ENCODE results near the gene PIK3R1.
A peak's percentile ranks its signal among the peaks of the same experiment; 100 is the strongest.

The PIK3R1 gene

DNA sequence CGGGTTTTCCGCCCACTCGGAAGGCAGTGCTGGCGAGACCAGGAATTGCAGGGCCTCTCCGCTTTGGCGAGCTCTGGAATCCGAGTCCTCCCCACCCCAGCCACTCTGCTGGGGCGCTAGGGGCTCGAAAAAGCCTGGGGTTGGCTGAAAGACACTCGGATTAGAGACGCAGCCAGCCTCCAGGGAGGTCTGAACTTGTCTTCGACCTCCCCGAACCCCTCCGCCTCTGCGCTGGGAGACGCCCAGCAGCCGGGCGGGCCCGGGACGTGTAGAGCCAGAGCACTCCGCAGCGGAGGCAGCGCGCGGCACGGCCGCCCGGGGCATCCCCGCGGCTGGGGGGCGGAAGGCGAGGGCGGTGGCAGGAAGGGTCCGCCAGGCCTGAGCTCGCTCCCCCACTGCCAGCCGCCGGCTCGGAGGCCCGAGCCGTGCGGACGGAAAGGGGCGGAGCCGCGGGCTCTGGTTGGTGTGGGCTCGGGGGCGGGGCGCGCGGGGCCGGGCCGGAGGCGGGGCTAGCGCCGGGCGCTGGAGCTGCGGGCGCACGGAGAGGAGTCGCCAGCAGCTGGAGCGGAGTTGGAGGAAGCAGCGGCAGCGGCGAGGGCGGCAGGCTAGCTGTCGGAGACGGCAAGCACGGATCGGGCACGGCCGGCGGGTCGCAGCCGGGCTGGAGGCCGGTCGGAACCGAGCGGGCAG is at the start of gene PIK3R1:
Gene PIK3R1, plus strand, starts transcription at position 549 of the 690 bp plus-strand sequence. CDS start 10,920 bp downstream, outside the sequence.
- peak; percentile 47 for DNase-seq (ENCODE audit: low read depth)

GRCh38 chr5:68167195-68167651 is 48.3 kb upstream of the PIK3R1 start:
- DNase-seq (ENCODE audit: low read depth): no peak

DNA sequence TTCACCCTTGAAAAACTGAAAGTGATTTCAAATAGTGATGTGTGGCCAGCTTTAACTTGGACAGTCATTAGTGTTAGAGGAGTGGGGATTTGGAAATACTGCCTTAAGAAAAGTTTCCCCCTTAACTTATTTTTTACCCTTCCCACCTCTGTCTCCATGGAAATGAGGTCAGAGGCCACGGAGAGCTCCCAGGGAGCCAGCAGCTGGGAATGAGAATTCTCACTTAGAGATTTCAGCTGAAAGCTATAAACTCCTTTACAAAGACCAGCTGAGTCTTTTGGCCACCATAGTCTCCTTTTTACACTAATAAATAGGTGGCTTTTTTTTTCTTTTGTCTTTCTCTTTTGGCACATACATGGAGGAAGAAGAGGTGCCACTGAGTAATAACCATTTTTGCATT is 45.7 kb upstream of the PIK3R1 start:
- no peak for DNase-seq (ENCODE audit: low read depth)

DNA sequence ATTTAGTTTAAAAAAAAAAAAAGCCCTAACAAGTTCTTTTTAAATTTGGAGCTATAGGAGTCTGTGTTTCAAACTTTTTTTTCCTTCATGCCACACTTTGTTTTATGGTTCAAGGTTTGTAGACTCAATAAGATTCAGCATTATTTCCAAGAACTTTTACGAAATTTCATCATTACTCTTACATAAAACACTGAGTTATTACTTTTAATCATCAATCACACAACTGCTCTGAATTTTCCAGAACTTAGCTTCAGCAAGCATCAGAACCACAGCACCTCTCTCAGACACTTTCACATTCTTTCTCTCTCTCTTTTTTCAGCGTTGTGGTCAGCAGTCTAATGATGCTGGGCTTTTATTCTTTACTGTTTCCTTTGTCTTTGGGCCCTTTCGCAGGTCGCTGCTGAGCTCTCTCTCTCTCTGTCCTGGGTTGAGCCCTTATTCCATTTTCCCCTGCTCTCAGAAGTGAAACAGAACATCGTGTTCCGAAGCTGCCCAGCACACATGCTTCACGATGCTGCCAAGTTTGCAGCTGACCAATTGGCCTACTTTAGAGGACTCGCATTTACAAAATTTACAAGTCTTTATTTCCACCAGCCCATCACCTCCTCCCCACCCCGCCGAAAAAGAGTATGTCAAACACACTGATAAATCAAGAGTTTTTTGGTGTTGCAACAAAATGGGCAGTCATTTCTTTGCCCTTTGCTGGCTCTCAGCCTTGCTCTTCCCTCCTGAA is 44.6 kb upstream of the PIK3R1 start:
- DNase-seq (ENCODE audit: low read depth): no peak

DNA sequence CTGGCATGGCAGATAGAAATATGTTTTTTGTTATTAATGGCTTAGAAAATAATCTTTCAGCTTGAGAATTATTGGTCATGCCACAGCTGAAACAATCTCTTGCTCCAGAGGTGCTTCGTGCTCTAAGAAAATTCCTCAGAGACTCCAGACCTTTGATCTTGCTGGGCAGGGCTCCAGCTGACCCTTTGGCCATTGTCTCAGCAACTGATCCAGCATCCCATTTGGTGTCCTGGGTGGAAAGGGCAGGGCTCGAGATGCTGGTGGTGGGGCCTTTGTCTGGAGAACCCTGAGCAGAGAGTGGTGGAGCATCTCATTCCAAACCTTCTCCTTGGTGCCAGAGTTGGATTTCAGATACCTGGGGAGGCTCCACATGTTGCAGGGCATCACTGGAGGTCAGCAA is 43.2 kb upstream of the PIK3R1 start:
- DNase-seq (ENCODE audit: low read depth): no peak

DNA sequence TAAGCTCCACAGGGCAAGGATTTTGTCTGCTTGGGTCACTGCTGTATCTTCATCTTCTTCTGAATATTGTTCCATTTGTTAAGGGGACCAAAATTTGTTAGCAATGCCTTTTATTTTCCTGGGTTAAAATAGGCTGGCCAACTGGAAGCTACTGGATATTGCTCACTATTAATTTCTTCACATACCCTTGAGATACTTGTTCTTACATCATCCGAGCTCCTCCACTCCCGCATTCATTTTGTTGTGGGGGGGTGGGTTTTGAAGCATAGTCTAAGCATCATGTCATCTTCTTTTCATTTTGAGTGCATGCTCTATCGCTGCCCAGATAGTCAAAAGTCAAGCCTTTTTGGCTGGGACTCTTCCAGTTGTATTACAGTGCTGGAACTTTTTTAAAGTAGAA is 42.5 kb upstream of the PIK3R1 start:
- no peak for DNase-seq (ENCODE audit: low read depth)

- DNase-seq (ENCODE audit: low read depth): no peak
Measured at GRCh38 chr5:68176253-68176652, 39.3 kb upstream of the PIK3R1 start.

- no peak for DNase-seq (ENCODE audit: low read depth)
Measured at GRCh38 chr5:68176802-68177479, 38.6 kb upstream of the PIK3R1 start.

- no peak for DNase-seq (ENCODE audit: low read depth)
Measured at GRCh38 chr5:68177676-68178075, 37.9 kb upstream of the PIK3R1 start.

DNA sequence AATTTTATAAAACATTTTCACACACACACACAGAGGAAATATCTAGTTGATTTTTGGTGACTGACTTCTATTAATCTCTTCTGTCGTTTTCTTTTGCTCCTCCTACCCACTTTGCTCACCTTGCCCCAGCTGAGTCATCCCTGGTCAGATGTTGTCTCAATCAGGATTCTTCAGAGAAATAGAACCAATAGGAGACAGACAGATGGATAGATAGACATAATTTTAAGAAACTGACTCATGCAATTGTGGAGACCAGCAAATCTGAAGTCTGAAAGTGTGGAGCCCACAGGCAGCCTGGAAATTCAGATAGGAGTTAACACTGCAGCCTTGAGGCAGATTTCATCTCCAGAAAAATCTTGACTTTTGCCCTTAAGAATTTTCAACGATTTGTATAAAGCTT is 37.0 kb upstream of the PIK3R1 start:
- DNase-seq (ENCODE audit: low read depth): no peak

DNA sequence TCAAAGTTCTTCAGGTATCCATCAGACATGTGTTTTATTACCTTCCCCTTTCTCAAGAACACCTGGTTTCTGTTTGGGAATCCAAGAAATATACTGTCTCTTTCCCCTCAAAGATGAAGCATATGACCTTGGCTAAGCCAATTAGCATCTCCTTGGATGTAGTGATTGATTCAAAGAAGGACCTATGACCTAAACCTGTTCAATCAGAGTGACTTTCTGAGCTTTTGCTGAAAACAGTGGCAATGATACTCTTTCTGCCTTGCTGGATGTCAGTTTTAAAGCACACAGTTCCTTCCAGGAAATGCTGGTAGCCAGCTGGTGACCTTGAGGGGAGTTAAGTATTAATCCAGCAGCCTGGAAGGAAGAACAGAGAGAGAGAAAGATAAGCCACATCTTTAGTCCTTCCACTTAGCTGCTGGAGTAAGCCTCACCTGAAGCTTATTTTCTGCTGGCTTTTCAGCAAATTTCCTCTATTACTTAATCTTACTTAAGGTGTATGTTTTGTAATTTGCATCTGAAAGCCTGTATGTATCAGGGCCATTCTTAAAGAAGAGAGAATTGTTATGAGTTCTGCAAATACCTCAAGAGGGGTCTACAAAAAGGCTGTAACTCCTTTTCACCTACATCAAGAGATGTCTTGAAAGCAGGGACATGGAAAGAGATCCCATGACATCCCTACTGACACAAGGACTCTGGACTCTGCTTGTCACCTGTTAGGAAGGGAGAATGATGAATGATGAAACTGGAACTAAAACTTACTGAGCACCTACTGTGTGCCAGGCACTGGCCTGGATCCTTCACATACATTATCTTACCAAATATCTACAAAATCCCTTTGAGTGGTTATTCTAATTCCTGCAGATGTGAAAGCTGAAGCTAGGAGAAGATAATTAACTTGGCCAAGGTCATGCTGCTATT is 35.2 kb upstream of the PIK3R1 start:
- DNase-seq (ENCODE audit: low read depth): no peak

GRCh38 chr5:68181039-68181599 is 34.4 kb upstream of the PIK3R1 start:
- DNase-seq (ENCODE audit: low read depth): no peak

- no peak for DNase-seq (ENCODE audit: low read depth)
Measured at GRCh38 chr5:68182094-68182493, 33.5 kb upstream of the PIK3R1 start.

DNA sequence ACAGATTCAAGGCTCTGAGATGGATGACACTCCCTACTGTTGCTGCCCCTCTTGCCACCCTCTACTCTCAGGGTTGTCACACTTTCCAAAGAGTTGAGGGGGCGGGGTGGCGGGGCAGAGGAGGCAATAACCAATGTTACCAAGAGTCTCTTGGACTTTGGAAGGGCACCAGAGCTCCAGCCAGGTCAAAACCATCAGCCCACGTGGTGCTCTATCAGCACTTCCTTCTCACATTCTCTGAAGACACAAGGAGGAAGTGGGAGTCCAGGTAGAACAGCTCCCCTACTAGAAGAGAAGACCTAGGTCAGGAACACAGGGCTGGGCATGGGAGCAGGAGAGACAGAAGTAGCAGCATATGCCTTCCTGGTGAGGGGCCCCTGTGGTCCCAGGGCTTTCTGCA is 33.0 kb upstream of the PIK3R1 start:
- DNase-seq (ENCODE audit: low read depth): no peak

- DNase-seq (ENCODE audit: low read depth): no peak
Measured at GRCh38 chr5:68187268-68188055, 28.1 kb upstream of the PIK3R1 start.

- DNase-seq (ENCODE audit: low read depth): no peak
Measured at GRCh38 chr5:68189171-68189570, 26.4 kb upstream of the PIK3R1 start.

GRCh38 chr5:68189613-68190012 is 25.9 kb upstream of the PIK3R1 start:
- no peak for DNase-seq (ENCODE audit: low read depth)

DNA sequence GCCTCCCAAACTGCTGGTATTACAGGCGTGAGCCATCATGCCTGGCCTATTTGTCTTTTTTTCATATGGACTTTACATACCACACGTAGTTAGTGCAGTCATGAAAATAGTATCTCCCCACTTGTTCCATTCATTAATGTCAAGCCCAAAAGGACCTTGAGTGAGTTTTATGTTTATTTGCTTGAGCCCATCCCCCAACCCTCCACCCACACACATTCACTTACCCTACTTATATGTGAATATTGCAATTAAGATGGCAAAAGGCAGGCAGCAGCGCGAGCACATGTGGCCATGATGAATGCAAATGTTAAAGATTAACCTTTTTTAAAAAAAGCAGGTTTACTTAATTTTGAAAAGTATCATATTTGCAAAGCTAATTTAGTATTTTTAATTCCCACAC is 24.9 kb upstream of the PIK3R1 start:
- no peak for DNase-seq (ENCODE audit: low read depth)

DNA sequence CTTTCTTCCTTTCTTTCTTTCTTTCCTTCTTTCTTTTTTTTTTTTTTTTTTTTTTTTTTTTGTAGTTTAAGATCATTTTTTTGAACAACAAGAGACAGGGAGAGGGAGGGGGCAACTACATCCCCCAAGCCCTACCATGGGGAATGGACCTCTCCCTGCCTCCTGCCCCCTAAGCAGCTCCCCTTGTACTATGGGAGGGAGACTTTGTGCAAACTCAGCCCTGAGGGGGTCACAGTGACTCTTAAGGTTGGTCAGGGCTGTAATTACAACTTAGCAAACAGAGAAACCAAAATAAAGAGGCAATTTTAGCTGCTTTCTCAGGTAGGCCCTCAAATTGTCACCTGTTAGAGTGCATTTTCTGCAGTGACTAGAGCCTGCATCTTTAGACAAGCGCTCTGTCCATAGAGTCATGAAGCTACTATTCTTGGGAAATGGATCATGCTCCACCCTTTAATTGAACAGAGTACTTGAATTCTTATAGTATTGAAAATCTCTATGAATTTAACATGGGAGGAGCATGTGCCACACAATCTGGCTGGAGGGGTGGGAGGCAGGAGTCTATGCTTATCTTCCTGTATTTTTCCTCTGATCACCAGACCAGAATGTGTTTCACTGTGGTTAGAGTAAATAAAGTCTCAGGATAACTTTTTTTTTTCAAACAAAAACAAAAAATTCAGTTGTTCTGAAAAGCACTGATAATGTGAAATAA is 24.3 kb upstream of the PIK3R1 start:
- no peak for DNase-seq (ENCODE audit: low read depth)

GRCh38 chr5:68192679-68193060 is 22.9 kb upstream of the PIK3R1 start:
- DNase-seq (ENCODE audit: low read depth): no peak

Data from HS-27A (cell line).